NT2/D1 (cell line): Measurements from ENCODE around the gene SPTLC1.
"Not testable (repeated sequence)": the region's sequence is repeated elsewhere in the genome, so short reads cannot be mapped to it uniquely, and the experiment has no call there.

Source experiments
- SUZ12 ChIP-seq: IDR thresholded peaks from 2 replicates; pipeline ENCODE4 v1.6.1; 2011; ENCODE audit not compliant: insufficient read length, insufficient read depth; ENCODE audit errors: extremely low read depth
- YY1 ChIP-seq: IDR thresholded peaks from 2 replicates; pipeline ENCODE4 v1.6.1; 2011; ENCODE audit not compliant: insufficient read length, insufficient read depth
- ZNF274 ChIP-seq: IDR thresholded peaks from 2 replicates; pipeline ENCODE4 v1.6.1; 2011; ENCODE audit warnings: mild to moderate bottlenecking, low read depth, low read length

GRCh38 chr9:92155736-92156135 lies 40.5 kb upstream of the SPTLC1 start:
- TF ChIP-seq ZNF274, SUZ12, YY1: not testable (repeated sequence)
